GM12891 (cell line): ENCODE results near the gene DSCAM.

Experiments used
- PAX5 ChIP-seq: IDR thresholded peaks from 2 replicates; pipeline ENCODE4 v1.6.1; 2011; ENCODE audit warnings: low read length, moderate library complexity, mild to moderate bottlenecking; ENCODE audit not compliant: insufficient read depth, severe bottlenecking
- POLR2A ChIP-seq: IDR thresholded peaks from 2 replicates; pipeline ENCODE4 v1.6.1; 2011; ENCODE audit warnings: low read depth, low read length, control low read depth
- POLR2AphosphoS5 ChIP-seq: IDR thresholded peaks from 2 replicates; pipeline ENCODE4 v1.6.1; 2011; ENCODE audit warnings: low read depth, low read length, control low read depth
- POU2F2 ChIP-seq: IDR thresholded peaks from 2 replicates; pipeline ENCODE4 v1.6.1; 2011; ENCODE audit warnings: low read depth, mild to moderate bottlenecking, control low read depth, low read length, moderate library complexity
- SPI1 ChIP-seq: IDR thresholded peaks from 2 replicates; pipeline ENCODE4 v1.6.1; 2011; ENCODE audit warnings: low read depth, low read length, control low read depth
- TAF1 ChIP-seq: IDR thresholded peaks from 2 replicates; pipeline ENCODE4 v1.6.1; 2011; ENCODE audit warnings: low read depth, low read length, control low read depth

DNA sequence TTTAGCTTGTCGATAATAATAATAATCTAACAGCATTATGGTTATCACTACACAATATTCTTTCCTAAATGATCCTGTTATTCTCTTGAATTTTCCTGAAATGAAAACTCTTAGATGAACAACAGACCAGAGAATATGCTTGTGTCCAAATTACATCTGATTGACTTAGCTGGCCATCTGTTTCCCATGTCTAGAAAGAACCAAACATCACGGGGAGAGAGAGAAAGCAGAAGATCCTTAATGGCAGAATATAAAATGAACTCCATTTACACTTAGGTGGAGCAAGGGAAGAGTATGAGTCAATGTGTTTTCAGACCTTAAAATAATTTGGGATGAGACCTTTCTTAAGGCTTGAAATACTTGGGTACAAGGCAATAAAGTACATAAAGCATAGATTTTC, 162.2 kb downstream of the DSCAM start:
- TF ChIP-seq POLR2A: no peak
- no peak for TF ChIP-seq TAF1
- no peak for TF ChIP-seq SPI1
- TF ChIP-seq POLR2AphosphoS5: no peak
- no peak for TF ChIP-seq PAX5
- TF ChIP-seq POU2F2: no peak
